ENCODE measurements around the gene CENPL. TPM values are rescaled to one million over a fixed set of nuclear protein-coding genes. Genes with fewer than 3 reads are reported as not detected.

The CENPL gene
- total RNA-seq, 1 donor from 2014 or later: 7.9 TPM

DNA sequence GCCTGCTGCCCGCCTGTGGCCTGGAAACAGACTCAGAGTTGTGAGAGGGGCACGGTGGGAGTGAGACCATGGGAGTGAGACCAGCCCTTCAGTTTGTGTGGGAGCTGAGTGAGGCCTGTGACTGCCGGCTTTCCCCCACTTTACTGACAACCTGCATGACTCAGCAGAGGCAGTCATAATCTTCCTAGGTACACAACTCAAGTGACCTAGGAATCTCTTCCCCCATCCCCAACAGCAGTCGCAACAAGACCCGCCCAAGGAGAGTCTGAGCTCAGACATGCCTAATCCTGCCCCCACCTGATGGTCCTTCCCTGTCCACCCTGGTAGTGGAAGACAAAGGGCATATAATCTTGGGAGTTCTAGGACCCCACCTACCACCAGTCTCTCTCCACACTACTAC lies 65.7 kb downstream of the CENPL start:
- no peak for DNase-seq (ENCODE audit: low read depth)

DNA sequence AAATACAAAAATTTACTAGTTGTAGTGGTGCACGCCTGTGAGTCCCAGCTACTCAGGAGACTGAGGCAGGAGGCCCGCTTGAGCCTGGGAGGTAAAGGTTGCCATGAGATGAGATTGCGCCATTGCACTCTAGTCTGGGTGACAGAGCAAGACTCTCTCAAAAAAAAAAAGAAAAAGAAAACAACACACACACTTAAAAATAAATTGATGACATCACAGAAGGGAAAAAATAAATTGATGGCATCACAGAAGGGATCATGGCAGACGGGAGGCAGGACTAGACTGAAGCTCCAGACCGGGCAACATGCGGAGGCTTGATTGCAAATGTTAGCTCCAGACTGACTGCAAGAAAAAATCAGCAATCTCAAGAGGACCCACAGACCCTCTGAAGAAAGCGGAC lies 66.6 kb downstream of the CENPL start:
- no peak for DNase-seq (ENCODE audit: low read depth)

DNA sequence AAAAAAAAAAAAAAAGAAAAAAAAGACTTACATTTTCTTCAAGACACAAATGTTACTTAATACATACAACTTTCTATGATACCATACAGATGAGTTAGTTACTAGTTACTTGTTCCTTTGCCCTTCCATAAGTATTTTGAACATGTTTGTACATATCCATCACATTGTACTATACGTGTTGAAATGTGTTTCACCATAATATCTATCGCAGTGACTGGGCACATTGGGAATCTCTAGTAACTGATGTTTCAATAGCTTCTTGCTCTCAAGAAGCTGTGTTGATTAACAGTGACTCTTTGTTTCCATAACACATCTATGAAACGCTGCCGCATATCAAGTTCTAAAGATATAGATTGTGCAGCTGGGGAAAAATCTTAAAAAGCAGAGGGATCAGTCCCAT lies 67.0 kb downstream of the CENPL start:
- DNase-seq (ENCODE audit: low read depth): no peak

GRCh38 chr1:173753830-173754229 lies 70.9 kb downstream of the CENPL start:
- DNase-seq (ENCODE audit: low read depth): no peak

Other genes with a start within 250 kb of the CENPL start
- 0.03 TPM in 1 of 2 replicates, not detected in the other for gene SLC9C2, start 221.8 kb downstream of the CENPL start, total RNA-seq
- not detected in 2 replicates for gene TEX50, start 189.5 kb downstream of the CENPL start, total RNA-seq
- gene ANKRD45, start 155.0 kb downstream of the CENPL start, total RNA-seq: 0.13 TPM in 1 of 2 replicates, not detected in the other
- 30.4 and 47.8 TPM in 2 replicates for gene KLHL20, start 109.9 kb downstream of the CENPL start, total RNA-seq
- 12.4 and 14.9 TPM in 2 replicates for gene DARS2, start 210 bp downstream of the CENPL start, total RNA-seq
- gene GAS5, start 43.1 kb upstream of the CENPL start, total RNA-seq: 275 and 402 TPM in 2 replicates
- gene ZBTB37, start 43.5 kb upstream of the CENPL start, total RNA-seq: 10.9 and 11.7 TPM in 2 replicates
- gene SERPINC1, start 92.4 kb upstream of the CENPL start, total RNA-seq: not detected in 2 replicates
- 19.7 and 25.6 TPM in 2 replicates for gene RC3H1, start 197.5 kb upstream of the CENPL start, total RNA-seq